H9 (cell line): Measurements from ENCODE around the gene ATRNL1. TPM values are rescaled to one million over a fixed set of nuclear protein-coding genes. Genes with fewer than 3 reads are reported as not detected.
A peak's percentile ranks its signal among the peaks of the same experiment; 100 is the strongest.

Experiments used
- DNase-seq: peaks from one replicate; pipeline ENCODE4 v3.0.0-alpha.2; 2017
- H2AFZ ChIP-seq: one replicate; pipeline ENCODE4 v1.6.1; 2013; ENCODE audit warnings: mild to moderate bottlenecking, low read length, control low read depth, moderate library complexity
- H2AK5ac ChIP-seq: 2 replicates; pipeline ENCODE4 v1.6.1; 2013; ENCODE audit warnings: low read length, control low read depth, mixed read lengths; ENCODE audit not compliant: insufficient read length
- H2BK120ac ChIP-seq: one replicate; pipeline ENCODE4 v1.6.1; 2013; ENCODE audit warnings: low read depth, mild to moderate bottlenecking, low read length, control low read depth, inconsistent platforms; ENCODE audit not compliant: poor library complexity, severe bottlenecking
- H2BK12ac ChIP-seq: 2 replicates; pipeline ENCODE4 v1.6.1; 2013; ENCODE audit warnings: low read length, control low read depth, mixed read lengths, low read depth; ENCODE audit not compliant: insufficient read length
- H2BK15ac ChIP-seq: 2 replicates; pipeline ENCODE4 v1.6.1; 2013; ENCODE audit warnings: low read depth, low read length, control low read depth
- H2BK20ac ChIP-seq: one replicate; pipeline ENCODE4 v1.6.1; 2013; ENCODE audit warnings: low read depth, mild to moderate bottlenecking, low read length, control low read depth, inconsistent platforms; ENCODE audit not compliant: poor library complexity, severe bottlenecking
- H2BK5ac ChIP-seq: 2 replicates; pipeline ENCODE4 v1.6.1; 2013; ENCODE audit warnings: low read length, control low read depth, mixed read lengths; ENCODE audit not compliant: insufficient read length
- H3K14ac ChIP-seq: 2 replicates; pipeline ENCODE4 v1.6.1; 2013; ENCODE audit warnings: low read length, control low read depth; ENCODE audit not compliant: insufficient read depth
- H3K18ac ChIP-seq: 2 replicates; pipeline ENCODE4 v1.6.1; 2013; ENCODE audit warnings: low read depth, mild to moderate bottlenecking, mixed read lengths, low read length, control low read depth; ENCODE audit not compliant: insufficient read length
- H3K23ac ChIP-seq: 2 replicates; pipeline ENCODE4 v1.6.1; 2013; ENCODE audit warnings: low read length, control low read depth, mixed read lengths, low read depth; ENCODE audit not compliant: insufficient read length
- H3K23me2 ChIP-seq: 2 replicates; pipeline ENCODE4 v1.6.1; 2013; ENCODE audit warnings: low read depth, mild to moderate bottlenecking, mixed read lengths, low read length, control low read depth; ENCODE audit not compliant: insufficient read length, poor library complexity, severe bottlenecking
- H3K27ac ChIP-seq: 2 replicates; pipeline ENCODE4 v1.5.1; 2013; ENCODE audit warnings: low read length, control low read depth, mixed read lengths, low read depth; ENCODE audit not compliant: insufficient read length
- H3K27me3 ChIP-seq: 2 replicates; pipeline ENCODE4 v1.6.1; 2013; ENCODE audit warnings: low read length, control low read depth, inconsistent platforms; ENCODE audit not compliant: insufficient read depth
- H3K4ac ChIP-seq: 2 replicates; pipeline ENCODE4 v1.6.1; 2013; ENCODE audit warnings: low read depth, mild to moderate bottlenecking, control low read depth, inconsistent platforms, low read length, moderate library complexity
- H3K4me1 ChIP-seq: 2 replicates; pipeline ENCODE4 v1.6.1; 2013; ENCODE audit warnings: low read length, control low read depth, inconsistent platforms; ENCODE audit not compliant: insufficient read depth
- H3K4me2 ChIP-seq: 2 replicates; pipeline ENCODE4 v1.6.1; 2013; ENCODE audit warnings: low read length, control low read depth, mixed read lengths; ENCODE audit not compliant: insufficient read length, insufficient read depth
- H3K56ac ChIP-seq: 2 replicates; pipeline ENCODE4 v1.6.1; 2013; ENCODE audit warnings: low read depth, mild to moderate bottlenecking, mixed read lengths, low read length, control low read depth; ENCODE audit not compliant: insufficient read length
- H3K79me1 ChIP-seq: 2 replicates; pipeline ENCODE4 v1.6.1; 2013; ENCODE audit warnings: low read depth, mild to moderate bottlenecking, moderate library complexity, low read length, control low read depth, inconsistent platforms; ENCODE audit not compliant: insufficient read depth, poor library complexity, severe bottlenecking
- H3K79me2 ChIP-seq: 2 replicates; pipeline ENCODE4 v1.6.1; 2013; ENCODE audit warnings: low read length, control low read depth, inconsistent platforms; ENCODE audit not compliant: insufficient read depth
- H3K9ac ChIP-seq: 2 replicates; pipeline ENCODE4 v1.6.1; 2013; ENCODE audit warnings: low read length, control low read depth, mixed read lengths; ENCODE audit not compliant: insufficient read length; ENCODE audit errors: extremely low read depth
- H3K9me3 ChIP-seq: one replicate; pipeline ENCODE4 v1.6.1; 2013; ENCODE audit warnings: low read depth, low read length, inconsistent platforms; ENCODE audit not compliant: control insufficient read depth
- H3T11ph ChIP-seq: one replicate; pipeline ENCODE4 v1.6.1; 2013; ENCODE audit warnings: mild to moderate bottlenecking, low read length, control low read depth, inconsistent platforms
- H4K20me1 ChIP-seq: one replicate; pipeline ENCODE4 v1.6.1; 2013; ENCODE audit not compliant: control insufficient read depth, insufficient read length, insufficient read depth
- H4K5ac ChIP-seq: 2 replicates; pipeline ENCODE4 v1.6.1; 2013; ENCODE audit warnings: low read depth, mild to moderate bottlenecking, mixed read lengths, low read length, control low read depth; ENCODE audit not compliant: insufficient read length
- H4K8ac ChIP-seq: replicated peaks from 2 replicates; pipeline ENCODE4 v1.6.1; 2013; ENCODE audit warnings: low read length, control low read depth, mixed read lengths, low read depth; ENCODE audit not compliant: insufficient read length
- H4K91ac ChIP-seq: 2 replicates; pipeline ENCODE4 v1.6.1; 2013; ENCODE audit warnings: low read depth, mild to moderate bottlenecking, moderate library complexity, mixed read lengths, low read length, control low read depth; ENCODE audit not compliant: insufficient read length
- H3K27ac Mint-ChIP-seq, 3 experiments: 2 replicates in 2 of 3; 3 replicates in 1 of 3; pipeline ENCODE4 v1.8.0; 2020 to 2021; ENCODE audit warnings: mixed read lengths in 3 of 3, mild to moderate bottlenecking in 1 of 3, moderate library complexity in 1 of 3
- H3K27me3 Mint-ChIP-seq: 2 replicates; pipeline ENCODE4 v1.8.0; 2021; ENCODE audit warnings: low read depth, mild to moderate bottlenecking, moderate library complexity, mixed read lengths
- H3K36me3 Mint-ChIP-seq, 3 experiments: 2 replicates in 2 of 3; 3 replicates in 1 of 3; pipeline ENCODE4 v1.8.0; 2020 to 2021; ENCODE audit warnings: low read depth in 3 of 3, mixed read lengths in 3 of 3; ENCODE audit not compliant: insufficient read depth in 1 of 3
- H3K4me1 Mint-ChIP-seq, 2 experiments: 2 replicates each; pipeline ENCODE4 v1.8.0; 2020; ENCODE audit warnings: mixed read lengths in 2 of 2
- H3K4me3 Mint-ChIP-seq, 2 experiments: 2 replicates in 1 of 2; 3 replicates in 1 of 2; pipeline ENCODE4 v1.8.0; 2020 to 2021; ENCODE audit warnings: mild to moderate bottlenecking in 2 of 2, mixed read lengths in 2 of 2, moderate library complexity in 1 of 2
- H3K9me3 Mint-ChIP-seq, 2 experiments: 2 replicates in 1 of 2; 3 replicates in 1 of 2; pipeline ENCODE4 v1.8.0; 2020; ENCODE audit warnings: mild to moderate bottlenecking in 2 of 2, mixed read lengths in 2 of 2, moderate library complexity in 1 of 2
- WGBS: extraction: QIAGEN DNeasy Blood & Tissue Kit; methylation state at CpG from one replicate; pipeline ENCODE4 v1.1.7; 2013; ENCODE audit warnings: missing lambda C conversion rate, low lambda C conversion rate, mixed read lengths; ENCODE audit not compliant: insufficient read length; ENCODE audit errors: extremely low coverage; 5-methylcytosine and 5-hydroxymethylcytosine counted together
- total RNA-seq: library from RNA; stranded (reverse); gene quantifications from 2 replicates; pipeline ENCODE4 v1.2.1, GENCODE V29; 2021
- TF ChIP-seq, protein P1 (sequence below): fragments of 200-600 bp; sonication (generic); conservative IDR thresholded peaks from 3 replicates; pipeline ENCODE4 v1.8.0; 2021; ENCODE audit warnings: antibody characterized with exemption, mild to moderate bottlenecking

ATRNL1 gene
- total RNA-seq, 1 experiment from 2014 or later = 9.2 TPM

GRCh38 chr10:115903845-115904244, 810.7 kb downstream of the ATRNL1 start:
- Histone ChIP-seq H2BK20ac (no peak overlapping the region), H2AFZ (no peak overlapping the region), H3T11ph (no peak overlapping the region), H3K23me2 (no peaks in the 10 kb centered on the region), H3K9me3 (no peaks in the 10 kb centered on the region), H3K4me1 (peaks cover 5% of the 10 kb centered on the region; the same call in 1 of the 2 replicates), H3K4me2 (no peak overlapping the region), H2BK120ac (no peak overlapping the region), H3K56ac (no peak overlapping the region), H3K27me3 (no peaks in the 10 kb centered on the region), H3K27ac (no peak overlapping the region), H3K18ac (no peak overlapping the region), H3K9ac (no peak overlapping the region), H2BK5ac (no peak overlapping the region), H3K79me1 (no peaks in the 10 kb centered on the region), H3K14ac (no peak overlapping the region), H4K91ac (no peak overlapping the region), H2BK15ac (no peak overlapping the region), H3K23ac (no peak overlapping the region), H3K79me2 (no peaks in the 10 kb centered on the region), H4K8ac (no peak overlapping the region), H2BK12ac (no peak overlapping the region), H4K20me1 (no peaks in the 10 kb centered on the region), H4K5ac (no peak overlapping the region), H3K4ac (no peak overlapping the region), H2AK5ac (no peak overlapping the region)
- no peak overlapping the region for H3K27ac Mint-ChIP-seq
- H3K36me3 Mint-ChIP-seq = no peaks in the 10 kb centered on the region
- no peak for DNase-seq
- H3K27me3 Mint-ChIP-seq = no peaks in the 10 kb centered on the region
- H3K4me1 Mint-ChIP-seq = peaks cover 5 to 14% of the 10 kb centered on the region in 2 experiments
- no peak overlapping the region for H3K4me3 Mint-ChIP-seq
- TF ChIP-seq, protein P1, sequence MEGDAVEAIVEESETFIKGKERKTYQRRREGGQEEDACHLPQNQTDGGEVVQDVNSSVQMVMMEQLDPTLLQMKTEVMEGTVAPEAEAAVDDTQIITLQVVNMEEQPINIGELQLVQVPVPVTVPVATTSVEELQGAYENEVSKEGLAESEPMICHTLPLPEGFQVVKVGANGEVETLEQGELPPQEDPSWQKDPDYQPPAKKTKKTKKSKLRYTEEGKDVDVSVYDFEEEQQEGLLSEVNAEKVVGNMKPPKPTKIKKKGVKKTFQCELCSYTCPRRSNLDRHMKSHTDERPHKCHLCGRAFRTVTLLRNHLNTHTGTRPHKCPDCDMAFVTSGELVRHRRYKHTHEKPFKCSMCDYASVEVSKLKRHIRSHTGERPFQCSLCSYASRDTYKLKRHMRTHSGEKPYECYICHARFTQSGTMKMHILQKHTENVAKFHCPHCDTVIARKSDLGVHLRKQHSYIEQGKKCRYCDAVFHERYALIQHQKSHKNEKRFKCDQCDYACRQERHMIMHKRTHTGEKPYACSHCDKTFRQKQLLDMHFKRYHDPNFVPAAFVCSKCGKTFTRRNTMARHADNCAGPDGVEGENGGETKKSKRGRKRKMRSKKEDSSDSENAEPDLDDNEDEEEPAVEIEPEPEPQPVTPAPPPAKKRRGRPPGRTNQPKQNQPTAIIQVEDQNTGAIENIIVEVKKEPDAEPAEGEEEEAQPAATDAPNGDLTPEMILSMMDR = 0 out of 3 replicates have a peak, but pooled peaks have one; percentile 13
- no peaks in the 10 kb centered on the region for H3K9me3 Mint-ChIP-seq
- no CpG with 5 or more reads among the region's 3 CpGs for WGBS
